K562 (cell line): ENCODE measurements around the gene PCDH9. TPM values are rescaled to one million over a fixed set of nuclear protein-coding genes. Genes with fewer than 3 reads are reported as not detected.

ENCODE experiments used
- AFF1 ChIP-seq, 2 experiments: fragments of 450-650 bp; IDR thresholded peaks; 2 replicates each; pipeline ENCODE4 v1.6.1; 2018; ENCODE audit warnings: mild to moderate bottlenecking in 2 of 2, low read depth in 1 of 2; ENCODE audit not compliant: partially characterized antibody in 2 of 2
- CHAMP1 ChIP-seq: fragments of 450-650 bp; IDR thresholded peaks from 2 replicates; pipeline ENCODE4 v1.6.1; 2016; ENCODE audit warnings: mild to moderate bottlenecking
- E2F6 ChIP-seq, 2 experiments: IDR thresholded peaks; 2 replicates each; pipeline ENCODE4 v1.6.1; 2011; ENCODE audit warnings: borderline replicate concordance in 1 of 2, control low read depth in 1 of 2, low read depth in 1 of 2, low read length in 1 of 2, mild to moderate bottlenecking in 1 of 2, mixed read lengths in 1 of 2, moderate library complexity in 1 of 2; ENCODE audit not compliant: insufficient read depth in 1 of 2, insufficient read length in 1 of 2, poor library complexity in 1 of 2, severe bottlenecking in 1 of 2; ENCODE audit errors: extremely low read depth in 1 of 2
- EWSR1 ChIP-seq: fragments of 450-650 bp; IDR thresholded peaks from 2 replicates; pipeline ENCODE4 v1.6.1; 2018; ENCODE audit warnings: borderline replicate concordance, mild to moderate bottlenecking, low read depth, moderate library complexity; ENCODE audit not compliant: partially characterized antibody
- GABPB1 ChIP-seq: sonication (generic); formaldehyde crosslinking; IDR thresholded peaks from 2 replicates; pipeline ENCODE4 v1.8.0; 2022; ENCODE audit warnings: mild to moderate bottlenecking, missing genetic modification reagents
- HDAC2 ChIP-seq: fragments of 450-650 bp; IDR thresholded peaks from 2 replicates; pipeline ENCODE4 v1.6.1; 2016; ENCODE audit warnings: mild to moderate bottlenecking
- HNRNPLL ChIP-seq: fragments of 200-400 bp; formaldehyde crosslinking; IDR thresholded peaks from 2 replicates; pipeline ENCODE4 v1.6.1; 2017; ENCODE audit warnings: low read length, low read depth, mild to moderate bottlenecking; ENCODE audit not compliant: poor library complexity, severe bottlenecking
- MTF1 ChIP-seq: fragments of 250-450 bp; sonication (Bioruptor Pico); IDR thresholded peaks from 2 replicates; pipeline ENCODE4 v1.9.0; 2021; ENCODE audit warnings: moderate library complexity, mild to moderate bottlenecking, inconsistent platforms, borderline replicate concordance
- POLR2AphosphoS5 ChIP-seq: IDR thresholded peaks from 2 replicates; pipeline ENCODE4 v1.6.1; 2011; ENCODE audit warnings: mild to moderate bottlenecking, low read depth, low read length, moderate library complexity; ENCODE audit not compliant: control insufficient read depth, insufficient read depth
- SFPQ ChIP-seq: fragments of 200-400 bp; formaldehyde crosslinking; IDR thresholded peaks from 2 replicates; pipeline ENCODE4 v1.6.1; 2017; ENCODE audit warnings: mild to moderate bottlenecking, low read depth, low read length, moderate library complexity
- ZNF24 ChIP-seq: fragments of 450-650 bp; IDR thresholded peaks from 2 replicates; pipeline ENCODE4 v1.6.1; 2016
- ZNF347 ChIP-seq: fragments of 450-650 bp; formaldehyde crosslinking; IDR thresholded peaks from 2 replicates; pipeline ENCODE4 v1.4.0; 2020; ENCODE audit warnings: low read depth, mild to moderate bottlenecking, moderate library complexity
- polyA plus RNA-seq, 8 experiments: library from polyadenylated mRNA; depleted of rRNA in 4 of 8; stranded (reverse) in 5 of 8; unstranded in 3 of 8; fragments of >200 nt; fragmentation: Nextera tagmentation in 2 of 8; fragmentation: Illumina TruSeq in 1 of 8; extraction: Ambion mirVana in 2 of 8; extraction: Trizol in 1 of 8; gene quantifications; 2 replicates each; pipeline versions ENCODE4 v1.2.1 to v1.2.3, GENCODE V29; 2011 to 2014; ENCODE audit warnings: inconsistent platforms in 1 of 8, missing spikeins in 1 of 8
- total RNA-seq, 7 experiments: library from RNA; depleted of rRNA in 6 of 7; stranded (reverse); fragments of >200 nt in 6 of 7; fragmentation: Illumina TruSeq in 2 of 7; extraction: Trizol in 2 of 7; gene quantifications; 2 replicates each; pipeline versions ENCODE4 v1.2.1 to v1.2.3, GENCODE V29; 2011 to 2021; ENCODE audit warnings: low replicate concordance in 1 of 7

The PCDH9 gene
- total and polyA plus RNA-seq, 9 of the 15 experiments (the other 6 are each of a cell fraction or from before 2014, with no cell fraction given): 1.1 to 6.7 (median 4.9) TPM

- TF ChIP-seq E2F6 (IDR thresholded peaks at IDR 0.05; ENCODE audit: borderline replicate concordance in 1 of 2, extremely low read depth in 1 of 2, insufficient read depth in 1 of 2, insufficient read length in 1 of 2, low read depth in 1 of 2, low read length in 1 of 2, poor library complexity in 1 of 2, severe bottlenecking in 1 of 2) (no peak), SFPQ (no peak), ZNF24 (no peak), GABPB1 (CRISPR knock-in tag) (no peak), CHAMP1 (no peak), AFF1 (IDR thresholded peaks at IDR 0.05; ENCODE audit: low read depth in 1 of 2, partially characterized antibody in 2 of 2) (no peak), HDAC2 (no peak), MTF1 (CRISPR knock-in tag) (no peak), EWSR1 (no peak), HNRNPLL (no peak), ZNF347 (no peak), POLR2AphosphoS5 (no peak)
- TF ChIP-seq, all 486 proteins: peak for 0
Observed at GRCh38 chr13:67167420-67167819, 62.7 kb downstream of the PCDH9 start (continued).
